NCI-H2227 (cell line): ENCODE data around the gene TTC21B.

Experiments used
- DNase-seq: peaks from one replicate; lab custom pipeline; 2025; ENCODE audit not compliant: unreplicated experiment; lab: John Stamatoyannopoulos, UW

Gene TTC21B

GRCh38 chr2:165927353-165927752 lies 26.2 kb downstream of the TTC21B start:
- DNase-seq, result no peak

GRCh38 chr2:165924946-165925345 lies 28.6 kb downstream of the TTC21B start:
- DNase-seq, result no peak

- no peak for DNase-seq
These were observed 32.8 kb downstream of the TTC21B start for GRCh38 chr2:165920748-165921147.

GRCh38 chr2:165913636-165914035 lies 39.9 kb downstream of the TTC21B start:
- DNase-seq, result no peak

- no peak for DNase-seq
These were observed 41.6 kb downstream of the TTC21B start for GRCh38 chr2:165911981-165912380.

- DNase-seq, result no peak
These were observed 42.3 kb downstream of the TTC21B start for GRCh38 chr2:165911231-165911630.

- DNase-seq, result no peak
These were observed 44.1 kb downstream of the TTC21B start for GRCh38 chr2:165909466-165909865.

GRCh38 chr2:165905854-165906253 lies 47.7 kb downstream of the TTC21B start:
- no peak for DNase-seq

GRCh38 chr2:165905269-165905668 lies 48.3 kb downstream of the TTC21B start:
- DNase-seq, result no peak

- DNase-seq, result no peak
These were observed 49.1 kb downstream of the TTC21B start for GRCh38 chr2:165904432-165904831.

GRCh38 chr2:165903406-165903805 lies 50.2 kb downstream of the TTC21B start:
- DNase-seq, result no peak

- no peak for DNase-seq
These were observed 50.6 kb downstream of the TTC21B start for GRCh38 chr2:165902934-165903333.

GRCh38 chr2:165901620-165902298 lies 51.8 kb downstream of the TTC21B start:
- DNase-seq, result no peak

GRCh38 chr2:165899311-165899710 lies 54.3 kb downstream of the TTC21B start:
- no peak for DNase-seq

- DNase-seq, result no peak
These were observed 55.2 kb downstream of the TTC21B start for GRCh38 chr2:165898381-165898780.

- DNase-seq, result no peak
These were observed 55.9 kb downstream of the TTC21B start for GRCh38 chr2:165897726-165898125.

- DNase-seq, result no peak
These were observed 56.5 kb downstream of the TTC21B start for GRCh38 chr2:165897074-165897473.

- DNase-seq, result no peak
These were observed 57.6 kb downstream of the TTC21B start for GRCh38 chr2:165895974-165896373.

GRCh38 chr2:165893556-165893955 lies 60.0 kb downstream of the TTC21B start:
- DNase-seq, result no peak

GRCh38 chr2:165892526-165892925 lies 61.0 kb downstream of the TTC21B start:
- no peak for DNase-seq

GRCh38 chr2:165891943-165892342 lies 61.6 kb downstream of the TTC21B start:
- DNase-seq, result no peak

- no peak for DNase-seq
These were observed 62.2 kb downstream of the TTC21B start for GRCh38 chr2:165891345-165891744.

- DNase-seq, result no peak
These were observed 63.8 kb downstream of the TTC21B start for GRCh38 chr2:165889798-165890197.
